ENCODE measurements around the gene PSMB2.
A peak's percentile ranks its signal among the peaks of the same experiment; 100 is the strongest.
"Not testable (repeated sequence)": the region's sequence is repeated elsewhere in the genome, so short reads cannot be mapped to it uniquely, and the experiment has no call there.

PSMB2 gene

GRCh38 chr1:35641233-35641866 lies at the start of gene PSMB2:
TSS of gene PSMB2 (minus strand) at chr1:35641526. CDS start at chr1:35641432, 94 bp downstream.
- peak; percentile 93 to 94 for DNase-seq (ENCODE audit: low read depth in 2 of 2)

GRCh38 chr1:35691080-35691479 lies 49.8 kb upstream of the PSMB2 start:
- DNase-seq (ENCODE audit: low read depth in 2 of 2) = no peak

GRCh38 chr1:35690103-35690502 lies 48.8 kb upstream of the PSMB2 start:
- DNase-seq (ENCODE audit: low read depth in 2 of 2) = not testable (repeated sequence)

GRCh38 chr1:35688161-35688560 lies 46.8 kb upstream of the PSMB2 start:
- DNase-seq (ENCODE audit: low read depth in 2 of 2) = no peak

- DNase-seq (ENCODE audit: low read depth in 2 of 2) = no peak
These were observed 41.7 kb upstream of the PSMB2 start for GRCh38 chr1:35683012-35683411.

- no peak for DNase-seq (ENCODE audit: low read depth in 2 of 2)
These were observed 38.9 kb upstream of the PSMB2 start for GRCh38 chr1:35680271-35680670.

GRCh38 chr1:35675773-35676172 lies 34.4 kb upstream of the PSMB2 start:
- DNase-seq (ENCODE audit: low read depth in 2 of 2) = no peak

GRCh38 chr1:35674111-35674510 lies 32.8 kb upstream of the PSMB2 start:
- no peak for DNase-seq (ENCODE audit: low read depth in 2 of 2)

- no peak for DNase-seq (ENCODE audit: low read depth in 2 of 2)
These were observed 30.8 kb upstream of the PSMB2 start for GRCh38 chr1:35672116-35672515.

GRCh38 chr1:35668506-35668905 lies 27.2 kb upstream of the PSMB2 start:
- DNase-seq (ENCODE audit: low read depth in 2 of 2) = no peak

GRCh38 chr1:35666916-35667315 lies 25.6 kb upstream of the PSMB2 start:
- no peak for DNase-seq (ENCODE audit: low read depth in 2 of 2)

GRCh38 chr1:35666216-35666615 lies 24.9 kb upstream of the PSMB2 start:
- DNase-seq (ENCODE audit: low read depth in 2 of 2) = no peak

GRCh38 chr1:35663434-35663833 lies 22.1 kb upstream of the PSMB2 start:
- no peak for DNase-seq (ENCODE audit: low read depth in 2 of 2)

- no peak for DNase-seq (ENCODE audit: low read depth in 2 of 2)
These were observed 20.1 kb upstream of the PSMB2 start for GRCh38 chr1:35661474-35661795.

GRCh38 chr1:35660581-35661473 lies 19.5 kb upstream of the PSMB2 start:
- DNase-seq (ENCODE audit: low read depth in 2 of 2) = no peak

GRCh38 chr1:35659589-35659988 lies 18.3 kb upstream of the PSMB2 start:
- no peak for DNase-seq (ENCODE audit: low read depth in 2 of 2)

GRCh38 chr1:35657851-35658250 lies 16.5 kb upstream of the PSMB2 start:
- no peak for DNase-seq (ENCODE audit: low read depth in 2 of 2)

GRCh38 chr1:35656863-35657232 lies 15.5 kb upstream of the PSMB2 start:
- DNase-seq (ENCODE audit: low read depth in 2 of 2) = no peak

GRCh38 chr1:35656148-35656862 lies 15.0 kb upstream of the PSMB2 start:
- DNase-seq (ENCODE audit: low read depth in 2 of 2) = no peak

- DNase-seq (ENCODE audit: low read depth in 2 of 2) = no peak
These were observed 13.9 kb upstream of the PSMB2 start for GRCh38 chr1:35655196-35655595.

GRCh38 chr1:35650416-35650815 lies 9.1 kb upstream of the PSMB2 start:
- DNase-seq (ENCODE audit: low read depth in 2 of 2) = no peak

GRCh38 chr1:35646043-35646442 lies 4.7 kb upstream of the PSMB2 start:
- DNase-seq (ENCODE audit: low read depth in 2 of 2) = no peak

GRCh38 chr1:35644204-35644603 lies 2.9 kb upstream of the PSMB2 start:
- no peak for DNase-seq (ENCODE audit: low read depth in 2 of 2)

Measured in activated CD8-positive, alpha-beta memory T cell treated with anti-CD3 and anti-CD28 coated beads for 4 hours (primary cell).